Activated CD8-positive, alpha-beta T cell treated with anti-CD3 and anti-CD28 coated beads, Interleukin-2, amount 10 ng/mL, durations not matched to agents 7 days and 5 days (primary cell): ENCODE measurements around the gene ZNF777. TPM values are rescaled to one million over a fixed set of nuclear protein-coding genes. Genes with fewer than 3 reads are reported as not detected.
"Not testable (repeated sequence)": the region's sequence is repeated elsewhere in the genome, so short reads cannot be mapped to it uniquely, and the experiment has no call there.

Source experiments
- ATAC-seq: fragments of 150-1000 bp; cut with Tn5 transposase; one replicate; pipeline ENCODE4 v1.10.0; 2021; ENCODE audit warnings: moderate library complexity
- CTCF ChIA-PET: fragments of 350-600 bp; sonication (Branson Sonifier 250); formaldehyde crosslinking; loops from one replicate; lab custom pipeline; 2021; ENCODE audit warnings: antibody characterized with exemption; lab: Charles Lee
- POLR2A ChIA-PET: fragments of 350-600 bp; sonication (Branson Sonifier 250); formaldehyde crosslinking; loops from one replicate; lab custom pipeline; 2021; ENCODE audit warnings: antibody characterized with exemption; lab: Charles Lee
- DNase-seq: peaks from one replicate; pipeline ENCODE4 v3.0.0-alpha.2; 2020
- H3K27ac Mint-ChIP-seq: one replicate; pipeline ENCODE4 v1.8.0; 2021; ENCODE audit warnings: mild to moderate bottlenecking, mixed read lengths
- H3K27me3 Mint-ChIP-seq: one replicate; pipeline ENCODE4 v1.8.0; 2021; ENCODE audit warnings: low read depth, mixed read lengths
- H3K36me3 Mint-ChIP-seq: one replicate; pipeline ENCODE4 v1.8.0; 2021; ENCODE audit warnings: low read depth, mixed read lengths
- H3K4me1 Mint-ChIP-seq: one replicate; pipeline ENCODE4 v1.8.0; 2021; ENCODE audit warnings: low read depth, mixed read lengths
- H3K4me3 Mint-ChIP-seq: one replicate; pipeline ENCODE4 v1.8.0; 2021; ENCODE audit warnings: mild to moderate bottlenecking, mixed read lengths
- H3K9me3 Mint-ChIP-seq: one replicate; pipeline ENCODE4 v1.8.0; 2022; ENCODE audit warnings: mixed read lengths; ENCODE audit not compliant: insufficient read depth
- total RNA-seq, 2 experiments: library from RNA; stranded (reverse); gene quantifications; one replicate each; pipeline ENCODE4 v1.2.3, GENCODE V29; 2021

ZNF777 gene
- total RNA-seq, 2 experiments from 2014 or later, result 12.9 to 13.1 TPM

DNA sequence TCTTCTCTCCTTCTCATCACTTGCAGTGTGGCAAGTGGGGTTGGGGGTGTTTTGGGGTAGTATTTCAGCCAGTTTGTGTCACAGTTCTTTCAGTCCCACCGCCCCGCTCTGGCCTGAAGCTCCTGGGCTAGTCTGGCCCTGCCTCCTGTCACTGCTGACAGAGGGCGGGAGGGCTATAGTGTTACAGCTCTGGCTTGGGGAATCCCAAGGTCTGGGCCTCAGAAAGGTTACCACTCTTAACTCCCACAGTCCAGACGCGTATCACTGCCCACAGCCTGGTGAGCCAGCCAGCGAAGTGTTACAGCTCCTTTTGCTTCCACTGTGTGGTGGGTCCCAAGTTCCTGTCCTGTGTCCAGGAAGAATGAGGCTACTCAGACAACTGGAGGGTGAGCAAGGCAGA, 56.0 kb downstream of the ZNF777 start:
- no peak overlapping the region for H3K27ac Mint-ChIP-seq
- CTCF ChIA-PET, result no interaction called here
- POLR2A ChIA-PET, result no interaction called here
- H3K36me3 Mint-ChIP-seq, result no peaks in the 10 kb centered on the region
- ATAC-seq (no peak), DNase-seq (no peak)
- H3K4me3 Mint-ChIP-seq, result no peak overlapping the region
- H3K4me1 Mint-ChIP-seq, result no peaks in the 10 kb centered on the region
- H3K9me3 Mint-ChIP-seq, result no peaks in the 10 kb centered on the region
- H3K27me3 Mint-ChIP-seq, result peaks cover 13% of the 10 kb centered on the region

DNA sequence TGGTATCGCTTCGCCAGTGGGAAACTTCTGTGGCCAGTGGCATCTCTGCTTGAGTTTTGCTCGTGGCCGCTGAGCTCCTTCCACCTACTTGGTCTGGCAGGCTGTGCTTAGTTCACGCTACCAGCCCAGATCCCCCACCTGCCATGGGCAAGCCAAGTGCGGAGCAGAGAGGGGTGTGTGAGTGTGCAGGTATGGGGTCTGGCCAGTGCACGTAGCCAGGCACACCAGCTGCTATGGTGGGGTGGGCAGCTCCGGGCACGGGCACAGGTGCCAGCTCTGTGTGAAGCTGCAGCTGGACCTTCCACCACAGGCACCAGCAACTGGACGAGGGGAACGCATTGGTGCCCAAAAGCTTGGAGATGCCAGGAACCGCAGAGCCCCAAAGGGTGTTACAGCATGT, 56.5 kb downstream of the ZNF777 start:
- no peak for ATAC-seq
- CTCF ChIA-PET, result no interaction called here
- Mint-ChIP-seq H3K9me3 (no peaks in the 10 kb centered on the region), H3K4me3 (no peak overlapping the region), H3K4me1 (no peaks in the 10 kb centered on the region), H3K36me3 (no peaks in the 10 kb centered on the region), H3K27me3 (peaks cover 13% of the 10 kb centered on the region), H3K27ac (no peak overlapping the region)
- DNase-seq, result no peak
- POLR2A ChIA-PET, result no interaction called here

DNA sequence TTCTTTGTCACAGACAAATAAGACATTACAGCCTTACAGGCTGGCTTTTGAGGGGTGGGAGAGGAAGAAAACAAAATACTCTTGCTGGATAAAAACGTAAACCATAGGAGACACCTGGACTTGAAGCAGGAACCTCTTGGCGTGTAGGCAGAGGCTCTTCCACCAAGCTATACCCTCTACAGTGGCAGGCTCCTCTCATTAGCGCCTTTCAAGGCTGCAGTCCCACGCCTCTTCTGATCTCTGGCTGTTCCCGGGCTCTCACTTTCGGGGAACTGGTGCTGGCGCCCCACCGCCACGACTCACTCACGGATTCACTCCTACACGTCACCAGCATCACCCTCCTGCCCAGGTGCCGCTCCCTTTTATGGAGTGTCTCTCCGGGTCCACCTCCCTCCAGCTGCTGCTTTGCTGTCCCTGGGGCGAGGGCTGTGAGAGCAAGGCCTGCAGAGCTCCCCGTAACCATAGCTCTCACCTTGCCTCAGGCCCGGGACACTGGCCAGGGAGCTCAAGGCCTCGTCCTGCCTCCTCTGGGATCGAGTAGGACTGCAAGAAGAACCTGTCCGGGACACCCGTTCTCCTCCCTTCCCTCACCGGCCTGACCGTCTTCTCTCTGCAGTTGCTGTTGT, 62.6 kb downstream of the ZNF777 start:
- H3K4me1 Mint-ChIP-seq, result no peaks in the 10 kb centered on the region
- ChIA-PET CTCF (interaction anchor here (0.9 to 1.1 kb wide), 2 partner anchors 62 to 203 kb away, joined by 3 read pairs; partner anchors contain the start of gene ZNF282), POLR2A (no interaction called here)
- H3K4me3 Mint-ChIP-seq, result no peak overlapping the region
- no peak for DNase-seq
- no peak for ATAC-seq
- no peak overlapping the region for H3K27ac Mint-ChIP-seq
- H3K9me3 Mint-ChIP-seq, result no peaks in the 10 kb centered on the region
- H3K36me3 Mint-ChIP-seq, result no peaks in the 10 kb centered on the region
- peaks cover 28% of the 10 kb centered on the region for H3K27me3 Mint-ChIP-seq

DNA sequence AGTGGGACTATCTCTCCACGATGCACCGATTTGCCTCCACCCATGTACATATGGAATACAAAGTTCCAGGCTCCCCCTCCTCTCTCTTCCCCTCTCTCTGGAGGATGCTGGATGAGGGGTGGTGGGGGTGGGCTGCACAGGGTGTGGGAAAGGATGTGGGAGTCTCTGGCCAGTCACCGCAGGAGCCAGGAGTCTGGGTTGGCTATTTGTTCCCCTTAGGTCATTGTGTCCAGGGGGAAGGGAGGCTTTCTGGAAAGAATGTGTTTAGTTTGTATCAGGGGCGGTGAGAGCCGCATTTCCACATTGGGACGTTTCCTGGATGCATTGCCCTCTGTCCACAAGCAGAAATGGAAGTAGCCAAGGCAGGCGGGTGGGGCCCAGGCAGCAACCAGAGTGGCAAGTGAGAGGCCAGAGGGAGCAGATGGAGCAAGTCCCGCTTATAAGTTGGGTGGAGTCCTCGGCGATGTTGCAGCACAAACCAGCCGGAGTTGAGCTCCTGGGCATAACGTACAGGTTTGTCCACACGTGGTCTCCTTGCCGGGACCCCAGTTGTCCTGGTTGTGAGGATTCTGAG, 63.3 kb downstream of the ZNF777 start:
- Mint-ChIP-seq H3K27ac (no peak overlapping the region), H3K4me3 (no peak overlapping the region), H3K4me1 (no peaks in the 10 kb centered on the region), H3K9me3 (no peaks in the 10 kb centered on the region), H3K27me3 (peaks cover 28% of the 10 kb centered on the region), H3K36me3 (no peaks in the 10 kb centered on the region)
- DNase-seq, result no peak
- no peak for ATAC-seq
- POLR2A ChIA-PET, result no interaction called here
- CTCF ChIA-PET, result no interaction called here

DNA sequence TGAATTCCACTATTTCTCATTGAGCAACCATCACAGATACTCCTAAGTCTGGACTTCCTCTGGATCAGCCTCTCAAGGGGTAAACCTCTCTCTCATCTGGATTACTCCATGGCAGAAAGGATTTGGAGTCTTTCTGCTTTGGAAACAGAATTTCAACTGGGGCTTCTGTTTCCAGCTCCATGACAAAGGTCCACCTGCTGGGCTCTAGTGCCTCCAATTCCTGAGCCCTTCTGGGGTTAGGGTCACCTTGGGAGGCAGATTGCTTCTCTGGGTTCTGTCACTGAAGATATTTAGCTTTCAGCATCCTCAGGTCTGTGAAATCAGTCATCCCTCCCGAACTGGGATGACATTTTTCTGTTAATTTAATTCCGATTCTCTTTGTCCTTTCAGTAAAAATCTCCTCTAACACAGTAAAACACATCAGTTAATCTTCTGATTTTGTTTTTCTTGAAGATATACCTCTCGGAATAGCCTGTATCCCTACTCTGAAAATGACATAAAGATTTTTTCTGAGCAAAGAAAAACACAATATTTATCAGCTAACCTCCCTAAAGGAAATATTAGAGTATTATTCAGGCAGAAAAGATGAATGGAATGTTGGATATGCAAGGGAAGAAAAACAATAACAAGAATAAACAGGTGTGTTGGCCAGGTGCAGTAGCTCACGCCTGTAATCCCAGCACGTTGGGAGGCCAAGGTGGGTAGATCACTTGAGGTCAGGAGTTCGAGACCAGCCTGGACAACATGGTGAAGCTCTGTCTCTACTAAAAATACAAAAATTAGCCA, 72.1 kb downstream of the ZNF777 start:
- H3K36me3 Mint-ChIP-seq, ATAC-seq, H3K9me3 Mint-ChIP-seq, CTCF ChIA-PET, H3K4me1 Mint-ChIP-seq, H3K4me3 Mint-ChIP-seq, POLR2A ChIA-PET, H3K27ac Mint-ChIP-seq, DNase-seq: not testable (repeated sequence)
- peaks cover 12% of the 10 kb centered on the region for H3K27me3 Mint-ChIP-seq

DNA sequence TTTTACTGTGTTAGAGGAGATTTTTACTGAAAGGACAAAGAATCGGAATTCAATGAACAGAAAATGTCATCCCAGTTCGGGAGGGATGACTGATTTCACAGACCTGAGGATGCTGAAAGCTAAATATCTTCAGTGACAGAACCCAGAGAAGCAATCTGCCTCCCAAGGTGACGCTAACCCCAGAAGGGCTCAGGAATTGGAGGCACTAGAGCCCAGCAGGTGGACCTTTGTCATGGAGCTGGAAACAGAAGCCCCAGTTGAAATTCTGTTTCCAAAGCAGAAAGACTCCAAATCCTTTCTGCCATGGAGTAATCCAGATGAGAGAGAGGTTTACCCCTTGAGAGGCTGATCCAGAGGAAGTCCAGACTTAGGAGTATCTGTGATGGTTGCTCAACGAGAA, 74.3 kb downstream of the ZNF777 start:
- H3K27me3 Mint-ChIP-seq, result peaks cover 16% of the 10 kb centered on the region
- H3K9me3 Mint-ChIP-seq, POLR2A ChIA-PET, DNase-seq, CTCF ChIA-PET, H3K4me1 Mint-ChIP-seq, H3K4me3 Mint-ChIP-seq, H3K36me3 Mint-ChIP-seq, ATAC-seq, H3K27ac Mint-ChIP-seq: not testable (repeated sequence)

DNA sequence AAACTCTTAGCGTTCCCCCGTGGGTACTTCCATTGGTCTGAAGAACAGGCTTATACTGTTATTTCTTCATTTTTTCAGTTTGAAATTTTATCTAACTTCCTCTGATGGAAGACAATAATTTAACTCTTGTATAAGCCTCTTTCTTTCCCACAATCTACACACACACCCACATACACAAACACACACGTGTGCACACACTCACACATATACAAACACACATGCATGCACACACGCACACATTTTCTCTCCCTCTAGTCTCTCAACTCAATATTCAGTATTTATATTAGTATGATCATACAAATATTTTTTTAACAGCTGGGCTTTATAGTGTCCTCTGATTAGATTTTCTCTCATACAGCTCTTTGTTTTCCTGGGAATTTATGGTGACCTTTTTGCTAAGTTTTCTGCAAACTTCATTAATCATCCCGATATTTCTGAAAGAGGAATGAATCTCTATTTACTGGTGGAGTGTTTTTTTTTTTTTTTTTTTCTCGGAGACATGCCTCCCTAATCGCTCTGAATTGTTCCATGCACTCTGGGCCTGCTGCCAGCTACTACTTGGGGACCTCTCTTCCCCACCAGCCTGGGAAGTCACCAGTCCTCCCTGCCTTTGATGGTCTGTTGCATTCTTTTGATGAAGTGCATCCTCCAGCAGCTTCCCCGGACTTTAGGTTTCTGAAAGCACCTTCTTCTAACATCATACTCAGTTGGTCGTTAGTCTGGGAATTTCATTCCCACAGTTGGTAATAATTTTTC, 75.5 kb downstream of the ZNF777 start:
- no peak for DNase-seq

More for the DNA sequence above, 75.5 kb downstream of the ZNF777 start:
- CTCF ChIA-PET, result no interaction called here
- H3K27me3 Mint-ChIP-seq, result peaks cover 17% of the 10 kb centered on the region
- no peak overlapping the region for H3K4me3 Mint-ChIP-seq
- H3K4me1 Mint-ChIP-seq, result no peaks in the 10 kb centered on the region
- no peak overlapping the region for H3K27ac Mint-ChIP-seq
- H3K9me3 Mint-ChIP-seq, result no peaks in the 10 kb centered on the region
- ATAC-seq, result no peak
- no peaks in the 10 kb centered on the region for H3K36me3 Mint-ChIP-seq
- POLR2A ChIA-PET, result no interaction called here

Other genes with a start within 250 kb of the ZNF777 start
- gene ZNF212, start 221.4 kb downstream of the ZNF777 start, total RNA-seq, result 10 to 100 TPM; 10.8 to 12.9 TPM
- gene ZNF783, start 198.9 kb downstream of the ZNF777 start, total RNA-seq, result 10 to 100 TPM; 12.7 to 12.9 TPM
- 10 to 100 TPM; 19.7 to 21.4 TPM for gene ZNF746, start 36.7 kb upstream of the ZNF777 start, total RNA-seq